ENCODE measurements around the gene CCER1. TPM values are rescaled to one million over a fixed set of nuclear protein-coding genes. Genes with fewer than 3 reads are reported as not detected.

Gene CCER1
- total RNA-seq, 4 donors from 2014 or later: not detected

GRCh38 chr12:90959538-90960139 lies 4.7 kb upstream of the CCER1 start:
- in situ Hi-C loops (cut with MboI; ENCODE audit: low sequenced_read_pairs in 4 of 4) (loop anchor here (10.0 to 25.0 kb wide), 4 partner anchors 378 to 1703 kb away; partner anchors contain the start of gene POC1B (in 1 of the 4)), intact Hi-C loops (cut with DNase I; ENCODE audit: low total_unique reads) (loop anchor here (5.0 kb wide), 1 partner anchor 1417 kb away; no protein-coding TSS in a partner anchor)
- Histone ChIP-seq H3K4me3 (no peak overlapping the region), H3K36me3 (no peaks in the 10 kb centered on the region), H3K9me3 (no peaks in the 10 kb centered on the region), H3K27ac (no peak overlapping the region), H3K27me3 (no peaks in the 10 kb centered on the region), H3K4me1 (no peaks in the 10 kb centered on the region)
- ATAC-seq (peak in 1 of 2 donors; percentile 58), DNase-seq (no peak)
- TF ChIP-seq POLR2A (IDR thresholded peaks at IDR 0.05) (no peak), CTCF (IDR thresholded peaks at IDR 0.05 in 4 of 5, conservative IDR thresholded peaks at IDR 0.05 in 1 of 5) (peak in 4 of 5 experiments; percentile 41 to 67 (median 54))

GRCh38 chr12:90959032-90959431 lies 4.1 kb upstream of the CCER1 start:
- Histone ChIP-seq H3K4me3 (no peak overlapping the region), H3K9me3 (no peaks in the 10 kb centered on the region), H3K27me3 (no peaks in the 10 kb centered on the region), H3K4me1 (no peaks in the 10 kb centered on the region), H3K27ac (no peak overlapping the region), H3K36me3 (no peaks in the 10 kb centered on the region)
- no peak for ATAC-seq
- no peak for DNase-seq
- TF ChIP-seq POLR2A (IDR thresholded peaks at IDR 0.05): no peak
- intact Hi-C loops (cut with DNase I; ENCODE audit: low total_unique reads): loop anchor here (5.0 kb wide), 1 partner anchor 1417 kb away; no protein-coding TSS in a partner anchor
- in situ Hi-C loops (cut with MboI; ENCODE audit: low sequenced_read_pairs in 4 of 4): loop anchor here (10.0 to 25.0 kb wide), 4 partner anchors 378 to 1703 kb away; partner anchors contain the start of gene POC1B (in 1 of the 4)

- Histone ChIP-seq H3K27me3 (no peaks in the 10 kb centered on the region), H3K9me3 (no peaks in the 10 kb centered on the region), H3K36me3 (no peaks in the 10 kb centered on the region), H3K27ac (no peak overlapping the region), H3K4me1 (no peaks in the 10 kb centered on the region), H3K4me3 (no peak overlapping the region)
- DNase-seq (no peak), ATAC-seq (no peak)
- no peak for TF ChIP-seq CTCF (IDR thresholded peaks at IDR 0.05 in 4 of 5, conservative IDR thresholded peaks at IDR 0.05 in 1 of 5)
- no peak for TF ChIP-seq POLR2A (IDR thresholded peaks at IDR 0.05)
- in situ Hi-C loops (cut with MboI; ENCODE audit: low sequenced_read_pairs in 4 of 4) (loop anchor here (10.0 to 25.0 kb wide), 4 partner anchors 379 to 1704 kb away; partner anchors contain the start of gene POC1B (in 1 of the 4)), intact Hi-C loops (cut with DNase I; ENCODE audit: low total_unique reads) (loop anchor here (5.0 kb wide), 1 partner anchor 1416 kb away; no protein-coding TSS in a partner anchor)
Observed at GRCh38 chr12:90958347-90958746, 3.4 kb upstream of the CCER1 start.

- DNase-seq: no peak
- intact Hi-C loops (cut with DNase I; ENCODE audit: low total_unique reads) (no loop called here), in situ Hi-C loops (cut with MboI; ENCODE audit: low sequenced_read_pairs in 4 of 4) (loop anchor here (10.0 to 25.0 kb wide), 4 partner anchors 383 to 1708 kb away; partner anchors contain the start of gene POC1B (in 1 of the 4))
- ATAC-seq: no peak
- Histone ChIP-seq H3K27ac (no peak overlapping the region), H3K4me3 (no peak overlapping the region), H3K9me3 (no peaks in the 10 kb centered on the region), H3K4me1 (no peaks in the 10 kb centered on the region), H3K27me3 (no peaks in the 10 kb centered on the region), H3K36me3 (no peaks in the 10 kb centered on the region)
- TF ChIP-seq CTCF (IDR thresholded peaks at IDR 0.05 in 4 of 5, conservative IDR thresholded peaks at IDR 0.05 in 1 of 5) (no peak), POLR2A (IDR thresholded peaks at IDR 0.05) (no peak)
Observed at GRCh38 chr12:90954428-90954827, 548 bp downstream of the CCER1 start.

GRCh38 chr12:90953956-90954421 lies 987 bp downstream of the CCER1 start:
- DNase-seq: no peak

More at GRCh38 chr12:90953956-90954421, 987 bp downstream of the CCER1 start:
- H3K27ac ChIP-seq: no peak overlapping the region
- no peaks in the 10 kb centered on the region for H3K9me3 ChIP-seq
- no peaks in the 10 kb centered on the region for H3K4me1 ChIP-seq
- no peaks in the 10 kb centered on the region for H3K36me3 ChIP-seq
- no peak for ATAC-seq
- TF ChIP-seq POLR2A (IDR thresholded peaks at IDR 0.05): no peak
- no peak for TF ChIP-seq CTCF (IDR thresholded peaks at IDR 0.05 in 4 of 5, conservative IDR thresholded peaks at IDR 0.05 in 1 of 5)
- H3K4me3 ChIP-seq: no peak overlapping the region
- no peaks in the 10 kb centered on the region for H3K27me3 ChIP-seq
- in situ Hi-C loops (cut with MboI; ENCODE audit: low sequenced_read_pairs in 4 of 4) (loop anchor here (10.0 to 25.0 kb wide), 4 partner anchors 383 to 1708 kb away; partner anchors contain the start of gene POC1B (in 1 of the 4)), intact Hi-C loops (cut with DNase I; ENCODE audit: low total_unique reads) (no loop called here)

All from gastrocnemius medialis (tissue), 4 donors.